GM15510 (cell line): ENCODE data around the gene BST1.

ENCODE experiments used
- POLR2A ChIP-seq: IDR thresholded peaks from 3 replicates; pipeline ENCODE4 v1.6.1; 2011; ENCODE audit warnings: borderline replicate concordance; ENCODE audit not compliant: insufficient read length; ENCODE audit errors: extremely low read depth

BST1 gene

DNA sequence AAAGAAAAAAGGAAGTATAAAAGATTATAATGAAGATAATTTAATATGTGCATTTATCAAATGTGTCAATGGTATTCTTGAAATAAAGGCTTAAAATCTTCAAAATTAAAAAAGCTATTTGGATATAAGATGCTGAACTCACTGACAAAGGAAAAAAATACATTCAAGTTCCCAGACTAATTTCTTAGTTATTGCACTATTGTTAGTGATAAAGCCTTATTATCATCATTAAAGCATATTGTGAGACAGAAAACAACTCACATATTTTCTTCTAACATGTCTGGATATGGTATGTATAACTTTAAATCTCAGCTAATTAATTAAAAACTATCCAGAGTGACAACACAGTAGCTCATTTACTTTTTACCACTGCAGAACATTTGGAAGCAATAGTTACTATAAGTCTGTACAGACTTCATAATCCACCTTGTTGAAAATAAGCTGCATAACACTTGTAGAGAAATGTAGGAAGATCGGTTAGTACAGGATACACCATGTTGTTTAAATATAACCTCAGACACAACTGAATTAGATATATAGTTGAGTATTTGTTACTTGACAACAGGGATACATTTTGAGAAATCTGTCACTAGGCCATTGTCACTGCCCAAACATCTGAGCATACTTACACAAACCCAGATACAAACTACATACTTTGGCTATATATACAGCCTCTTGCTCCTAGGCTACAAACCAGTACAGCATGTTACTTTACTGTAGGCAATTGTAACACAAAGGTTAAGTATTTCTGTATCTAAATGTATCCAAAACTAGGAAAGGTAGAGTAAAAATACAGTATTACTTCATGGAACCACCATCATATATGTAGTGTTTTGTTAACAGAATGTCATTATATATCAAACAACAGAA lies 34.1 kb upstream of the BST1 start:
- no peak for TF ChIP-seq POLR2A

- no peak for TF ChIP-seq POLR2A
These were observed 32.3 kb upstream of the BST1 start for GRCh38 chr4:15670576-15670975.

- no peak for TF ChIP-seq POLR2A
These were observed 30.8 kb upstream of the BST1 start for GRCh38 chr4:15672101-15672500.

DNA sequence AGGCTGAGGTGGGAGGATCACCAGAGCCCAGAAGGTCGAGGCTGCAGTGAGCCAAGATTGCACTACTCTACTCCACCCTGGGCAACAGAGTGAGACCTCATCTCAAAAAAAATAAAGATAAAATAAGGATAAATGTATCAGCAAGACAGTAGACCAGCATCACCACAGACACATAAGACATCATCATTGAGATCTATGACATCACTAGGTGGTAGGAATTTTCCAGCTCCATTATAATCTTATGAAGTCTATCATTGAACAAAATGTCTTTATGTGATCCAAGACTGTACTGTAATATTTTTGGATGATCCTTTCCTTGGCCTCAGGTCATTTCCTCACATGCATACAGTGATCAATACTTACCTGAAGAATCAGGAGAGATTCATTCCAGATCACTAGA lies 29.5 kb upstream of the BST1 start:
- TF ChIP-seq POLR2A = no peak

DNA sequence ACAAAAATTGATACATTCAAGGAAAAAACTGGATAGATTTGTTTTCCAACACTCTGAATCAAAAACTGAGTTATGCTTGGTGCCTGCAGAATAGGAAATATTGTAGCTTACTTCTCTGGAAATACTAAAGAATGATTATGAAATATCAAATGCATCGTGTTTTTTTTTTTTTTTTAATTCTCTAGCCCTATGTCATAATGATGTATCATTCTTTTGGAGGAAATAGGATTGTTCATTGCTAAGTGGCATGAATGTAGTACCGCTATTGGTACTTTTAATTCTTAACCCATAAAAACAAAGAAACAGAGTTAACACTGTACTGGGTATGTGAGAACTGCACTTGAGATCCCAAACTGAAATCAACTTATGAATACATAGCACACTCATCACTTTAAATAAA lies 28.8 kb upstream of the BST1 start:
- no peak for TF ChIP-seq POLR2A

DNA sequence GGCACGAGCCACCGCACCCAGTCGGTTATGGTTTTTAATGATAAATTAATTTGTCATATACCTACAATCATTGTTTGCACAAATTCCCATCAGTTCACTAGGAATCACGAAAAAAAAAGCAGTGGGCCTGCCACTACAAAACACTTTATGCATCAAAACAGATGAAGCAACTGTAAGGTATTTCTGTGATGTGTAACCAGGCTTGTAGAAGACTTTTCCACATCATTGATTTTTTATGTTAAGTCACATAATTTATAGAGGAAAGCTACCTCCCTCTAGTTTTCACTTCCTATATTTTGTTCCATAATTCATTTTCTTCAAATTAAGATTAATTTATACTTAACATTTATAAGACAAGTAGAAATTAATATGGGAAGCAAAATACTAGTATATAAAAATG lies 27.9 kb upstream of the BST1 start:
- TF ChIP-seq POLR2A = no peak

GRCh38 chr4:15675356-15675755 lies 27.5 kb upstream of the BST1 start:
- no peak for TF ChIP-seq POLR2A

DNA sequence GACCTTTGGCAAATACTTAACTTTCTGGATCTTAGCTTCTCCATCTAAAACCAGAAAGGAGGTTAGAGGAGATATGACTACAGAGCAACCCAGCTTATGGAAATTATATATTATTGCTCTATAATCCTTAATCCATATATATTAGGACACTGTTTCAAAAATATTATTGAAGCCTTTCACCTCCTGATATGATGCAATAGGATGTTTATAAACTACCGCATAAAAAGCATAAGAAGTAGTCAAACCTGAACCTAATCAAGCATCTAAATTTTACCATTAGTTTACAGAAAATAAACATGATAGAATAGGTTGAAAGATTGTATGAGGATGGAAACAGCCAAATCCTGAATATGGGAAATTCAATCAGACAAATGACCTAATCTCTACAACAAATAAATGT lies 26.8 kb upstream of the BST1 start:
- TF ChIP-seq POLR2A = no peak

GRCh38 chr4:15676899-15677298 lies 26.0 kb upstream of the BST1 start:
- TF ChIP-seq POLR2A = no peak

DNA sequence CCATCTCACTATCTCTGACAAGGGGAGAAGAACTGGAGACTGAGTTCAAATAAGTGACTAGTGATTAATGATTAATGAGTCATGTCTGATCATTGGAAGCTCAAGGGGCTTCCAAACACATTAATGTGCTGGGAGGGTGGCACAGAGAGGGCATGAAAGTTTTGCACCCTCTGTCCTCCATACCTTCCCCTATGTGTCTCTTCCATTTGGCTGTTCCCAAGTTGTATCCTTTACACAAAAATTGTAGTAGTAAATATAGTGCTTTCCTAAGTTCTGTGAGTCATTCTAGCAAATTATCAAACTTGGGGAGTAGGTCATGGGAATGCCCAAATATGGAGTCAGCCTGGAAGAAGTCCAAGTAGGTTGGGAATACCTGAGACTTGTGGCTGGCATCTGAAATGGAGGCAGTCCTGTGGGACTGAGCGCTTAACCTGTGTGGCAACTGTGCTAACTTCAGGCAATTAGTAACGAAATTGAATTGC lies 25.3 kb upstream of the BST1 start:
- TF ChIP-seq POLR2A = no peak

DNA sequence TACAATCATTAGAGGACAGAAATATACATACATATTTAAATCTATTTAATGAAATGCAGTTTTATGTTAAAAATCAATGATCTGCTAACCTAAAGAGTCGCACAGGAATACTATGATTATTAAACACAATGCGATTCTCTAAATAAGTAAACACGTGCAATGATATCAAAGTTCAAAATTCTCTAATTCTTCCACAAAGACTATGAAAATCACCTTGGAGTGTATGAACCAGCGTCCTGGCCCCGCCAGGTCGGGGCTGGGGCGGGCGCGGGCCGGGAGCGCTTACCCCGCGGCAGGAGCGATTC lies 21.8 kb upstream of the BST1 start:
- TF ChIP-seq POLR2A = no peak

DNA sequence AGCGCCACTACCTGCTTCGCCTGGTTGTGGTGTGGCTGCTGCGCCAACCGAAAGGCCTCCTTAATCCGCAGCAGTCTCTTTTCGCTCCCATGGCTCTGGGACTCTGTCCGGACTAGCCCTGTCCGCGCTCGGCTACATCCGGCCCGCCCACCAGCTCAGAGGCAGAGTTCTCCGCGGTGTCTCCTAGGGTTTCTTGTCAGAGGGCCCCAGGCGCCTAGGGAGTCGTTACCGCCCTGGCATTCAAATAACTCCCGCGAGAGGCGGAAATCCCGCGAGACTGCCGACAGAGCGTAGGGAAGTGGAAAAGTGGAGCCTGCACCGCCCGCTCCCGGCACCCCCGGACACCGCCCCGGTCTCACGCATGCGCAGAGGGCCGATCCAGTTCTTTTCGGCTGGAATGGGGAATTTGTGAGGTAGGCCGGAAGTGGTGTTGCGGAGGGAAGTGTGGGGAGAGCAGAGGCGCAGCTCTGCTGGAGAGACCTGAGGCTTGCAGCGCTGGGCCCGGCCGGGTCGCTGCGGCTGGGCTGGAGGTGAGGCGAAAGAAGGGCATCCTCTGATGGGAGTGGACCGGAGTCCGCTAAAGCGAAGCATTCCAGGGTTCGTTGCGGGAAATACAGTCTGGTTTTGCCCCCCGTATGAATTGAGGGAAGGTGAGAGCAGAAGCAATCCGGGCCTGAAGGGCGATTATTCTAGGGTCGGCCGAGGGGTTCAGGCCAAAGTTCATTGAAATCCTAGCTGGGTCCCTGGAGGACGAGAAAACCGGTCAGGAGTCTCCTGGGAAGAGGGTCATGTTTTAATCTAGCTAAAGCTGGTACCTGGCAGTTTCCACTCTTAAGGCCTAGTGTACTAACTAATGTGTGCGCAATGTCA lies 21.3 kb upstream of the BST1 start, which contains the start of gene FAM200B:
TSS of gene FAM200B (plus strand) at position 456 of the 870 bp plus-strand sequence. CDS start 5,151 bp downstream, outside the sequence.
- TF ChIP-seq POLR2A = peak; percentile 75

DNA sequence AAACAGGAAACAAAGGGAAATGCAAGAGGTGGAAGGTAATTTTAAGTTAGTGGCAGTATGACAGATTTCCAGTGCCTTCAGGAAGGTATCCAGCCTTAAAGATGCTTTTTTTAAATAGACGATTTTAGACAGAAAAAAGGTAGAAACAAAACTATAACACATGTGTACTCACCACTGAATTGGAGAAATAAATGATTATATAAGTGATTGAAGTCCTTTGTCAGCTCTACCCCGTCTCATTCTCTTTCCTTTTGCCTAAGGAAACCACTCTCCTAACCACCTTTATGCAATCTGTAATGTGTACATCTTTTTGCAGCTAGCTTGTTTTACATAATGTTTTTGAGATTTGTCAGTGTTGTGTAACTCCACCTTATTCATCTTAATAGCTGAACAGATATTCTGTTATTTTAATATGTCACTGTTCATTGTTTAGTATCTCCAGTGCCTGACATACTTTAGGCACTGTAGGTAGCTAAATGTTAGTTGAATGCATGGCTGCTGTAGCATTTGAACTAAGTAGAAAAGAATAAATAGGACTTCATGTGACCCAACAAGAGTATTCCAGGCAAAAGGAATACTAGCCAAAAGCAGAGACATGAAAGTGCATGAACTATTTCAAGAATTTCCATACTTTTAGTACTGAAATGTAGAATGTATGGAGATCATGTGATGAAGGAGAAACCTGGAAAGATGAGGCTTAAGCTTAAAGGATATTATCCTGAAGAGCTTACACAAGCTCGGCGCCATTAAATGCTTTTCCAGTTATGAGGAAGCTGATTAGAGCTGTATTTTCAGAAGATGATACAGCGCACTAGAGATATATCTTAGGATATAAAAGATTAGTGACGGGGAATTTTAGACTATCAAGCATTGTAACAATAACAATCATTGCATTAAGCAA lies 20.4 kb upstream of the BST1 start:
- no peak for TF ChIP-seq POLR2A

DNA sequence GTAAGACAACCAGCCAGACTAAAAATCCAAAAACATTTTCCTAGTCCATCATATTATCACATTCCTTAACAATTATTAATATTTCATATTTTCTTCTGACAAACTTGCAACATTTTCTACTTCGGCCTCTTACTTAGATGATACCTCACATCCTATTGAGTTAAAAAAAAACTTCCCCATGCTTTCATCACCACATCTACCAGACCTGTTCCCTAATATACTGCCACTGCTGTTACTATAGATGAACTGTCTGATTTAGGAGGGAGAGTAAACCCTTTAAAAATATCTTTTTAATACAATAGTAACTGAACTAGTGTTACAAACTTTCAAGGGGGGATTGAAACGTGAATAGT lies 19.7 kb upstream of the BST1 start:
- TF ChIP-seq POLR2A = no peak

- TF ChIP-seq POLR2A = no peak
These were observed 18.4 kb upstream of the BST1 start for GRCh38 chr4:15684498-15684897.

GRCh38 chr4:15688051-15688450 lies 14.8 kb upstream of the BST1 start:
- no peak for TF ChIP-seq POLR2A

GRCh38 chr4:15689540-15689939 lies 13.3 kb upstream of the BST1 start:
- TF ChIP-seq POLR2A = no peak
